GM23248 (cell line): Measurements from ENCODE around the gene LIMD2. TPM values are rescaled to one million over a fixed set of nuclear protein-coding genes. Genes with fewer than 3 reads are reported as not detected.

Experiments used
- DNase-seq: peaks from one replicate; pipeline ENCODE4 v3.0.0-alpha.2; 2015
- H2AFZ ChIP-seq: fragments of 200-600 bp; sonication (generic); 2 replicates; pipeline ENCODE4 v1.6.1; 2016; ENCODE audit warnings: antibody characterized with exemption
- H3F3A ChIP-seq: fragments of 200-600 bp; sonication (generic); 2 replicates; pipeline ENCODE4 v1.6.1; 2016; ENCODE audit warnings: mild to moderate bottlenecking, antibody characterized with exemption, mixed run types; ENCODE audit not compliant: insufficient read depth
- H3K27ac ChIP-seq: fragments of 200-600 bp; sonication (generic); 2 replicates; pipeline ENCODE4 v1.5.1; 2016; ENCODE audit warnings: mild to moderate bottlenecking
- H3K27me3 ChIP-seq: fragments of 200-600 bp; sonication (generic); replicated peaks from 2 replicates; pipeline ENCODE4 v1.6.1; 2016; ENCODE audit warnings: mild to moderate bottlenecking; ENCODE audit not compliant: insufficient read depth
- H3K36me3 ChIP-seq: fragments of 200-600 bp; sonication (generic); 2 replicates; pipeline ENCODE4 v1.6.1; 2016; ENCODE audit warnings: low read depth, mild to moderate bottlenecking
- H3K4me1 ChIP-seq: fragments of 200-600 bp; sonication (generic); 2 replicates; pipeline ENCODE4 v1.6.1; 2016; ENCODE audit warnings: mild to moderate bottlenecking; ENCODE audit not compliant: insufficient read depth
- H3K4me2 ChIP-seq: fragments of 200-600 bp; sonication (generic); one replicate; pipeline ENCODE4 v1.6.1; 2016; ENCODE audit warnings: mild to moderate bottlenecking; ENCODE audit not compliant: unreplicated experiment
- H3K4me3 ChIP-seq: fragments of 200-600 bp; sonication (generic); 2 replicates; pipeline ENCODE4 v1.5.1; 2016; ENCODE audit warnings: mild to moderate bottlenecking
- H3K79me2 ChIP-seq: fragments of 200-600 bp; sonication (generic); 2 replicates; pipeline ENCODE4 v1.6.1; 2016; ENCODE audit warnings: mild to moderate bottlenecking; ENCODE audit not compliant: insufficient read depth
- H3K9ac ChIP-seq: fragments of 200-600 bp; sonication (generic); 2 replicates; pipeline ENCODE4 v1.6.1; 2016; ENCODE audit warnings: mild to moderate bottlenecking
- H3K9me2 ChIP-seq: fragments of 200-600 bp; sonication (generic); 2 replicates; pipeline ENCODE4 v1.6.1; 2016; ENCODE audit warnings: mixed run types, mild to moderate bottlenecking, moderate library complexity; ENCODE audit not compliant: insufficient read depth
- H3K9me3 ChIP-seq: fragments of 200-600 bp; sonication (generic); one replicate; pipeline ENCODE4 v1.6.1; 2017; ENCODE audit warnings: low read depth
- H4K20me1 ChIP-seq: fragments of 200-600 bp; sonication (generic); 2 replicates; pipeline ENCODE4 v1.6.0; 2016; ENCODE audit not compliant: insufficient read depth
- EZH2 ChIP-seq: fragments of 200-600 bp; sonication (generic); IDR thresholded peaks from 2 replicates; pipeline ENCODE4 v1.6.1; 2018; ENCODE audit warnings: antibody characterized with exemption, mild to moderate bottlenecking; ENCODE audit not compliant: insufficient read depth, poor library complexity, severe bottlenecking
- EZH2phosphoT487 ChIP-seq: fragments of 200-600 bp; sonication (generic); IDR thresholded peaks from 2 replicates; pipeline ENCODE4 v1.6.1; 2018; ENCODE audit warnings: antibody characterized with exemption, moderate library complexity, mild to moderate bottlenecking, low read depth; ENCODE audit not compliant: insufficient read depth
- WGBS, 2 experiments: methylation state at CpG; one replicate each; pipeline ENCODE4 v1.1.6; 2015 to 2017; ENCODE audit warnings: low lambda C conversion rate in 2 of 2, low coverage in 1 of 2; ENCODE audit errors: missing lambda C conversion rate in 2 of 2; 5-methylcytosine and 5-hydroxymethylcytosine counted together
- in situ Hi-C: fragments of 300-500 bp; cut with MboI; formaldehyde crosslinking; loops from 2 replicates; pipeline ENCODE4 v1.15.0; 2020
- polyA plus RNA-seq: library from polyadenylated mRNA; unstranded; fragments of >200 nt; fragmentation: Nextera tagmentation; extraction: Ambion mirVana; gene quantifications from 2 replicates; pipeline ENCODE4 v1.2.1, GENCODE V29; 2016
- total RNA-seq: library from RNA; depleted of rRNA; stranded (reverse); fragments of >200 nt; shearing (Covaris generic); gene quantifications from 2 replicates; pipeline ENCODE4 v1.2.3, GENCODE V29; 2014

The LIMD2 gene
- total and polyA plus RNA-seq, 2 experiments from 2014 or later: 9.1 to 15.8 TPM

DNA sequence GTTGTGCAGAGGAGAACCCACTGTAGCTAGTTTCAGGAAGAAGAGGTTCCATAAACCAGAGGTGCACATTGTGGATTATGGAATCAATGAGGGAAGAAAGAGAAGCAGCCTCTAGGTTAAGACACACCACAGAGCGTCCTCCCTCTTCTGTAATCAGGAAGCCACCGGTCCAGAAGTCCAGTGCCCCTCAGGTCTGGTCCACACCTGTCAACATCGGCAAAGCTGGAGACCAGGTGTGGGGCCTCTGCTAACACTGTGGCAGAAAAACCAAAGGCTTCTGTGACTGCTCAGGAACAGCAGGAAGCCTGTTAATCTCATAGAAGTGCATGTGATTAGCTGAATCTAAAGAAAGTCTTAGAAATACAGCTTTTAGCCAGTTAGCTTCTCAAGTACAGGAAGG, 23.3 kb downstream of the LIMD2 start:
- Histone ChIP-seq H4K20me1 (no peaks in the 10 kb centered on the region), H3K4me3 (no peak overlapping the region), H3K9me3 (no peaks in the 10 kb centered on the region), H3K9me2 (no peaks in the 10 kb centered on the region), H3K79me2 (no peaks in the 10 kb centered on the region), H3K9ac (no peak overlapping the region), H3K27me3 (no peaks in the 10 kb centered on the region), H3K27ac (no peak overlapping the region), H3K36me3 (no peaks in the 10 kb centered on the region), H2AFZ (no peak overlapping the region), H3K4me1 (0 out of 2 replicates have a peak, but pooled peaks cover 11% of the 10 kb centered on the region), H3K4me2 (no peak overlapping the region), H3F3A (no peaks in the 10 kb centered on the region)
- no peak for DNase-seq
- TF ChIP-seq EZH2phosphoT487 (no peak), EZH2 (no peak)
- in situ Hi-C loops: no loop called here
- whole genome bisulfite sequencing, 2 experiments: 75 to 80% methylated on average over 3 of the region's 3 CpGs

DNA sequence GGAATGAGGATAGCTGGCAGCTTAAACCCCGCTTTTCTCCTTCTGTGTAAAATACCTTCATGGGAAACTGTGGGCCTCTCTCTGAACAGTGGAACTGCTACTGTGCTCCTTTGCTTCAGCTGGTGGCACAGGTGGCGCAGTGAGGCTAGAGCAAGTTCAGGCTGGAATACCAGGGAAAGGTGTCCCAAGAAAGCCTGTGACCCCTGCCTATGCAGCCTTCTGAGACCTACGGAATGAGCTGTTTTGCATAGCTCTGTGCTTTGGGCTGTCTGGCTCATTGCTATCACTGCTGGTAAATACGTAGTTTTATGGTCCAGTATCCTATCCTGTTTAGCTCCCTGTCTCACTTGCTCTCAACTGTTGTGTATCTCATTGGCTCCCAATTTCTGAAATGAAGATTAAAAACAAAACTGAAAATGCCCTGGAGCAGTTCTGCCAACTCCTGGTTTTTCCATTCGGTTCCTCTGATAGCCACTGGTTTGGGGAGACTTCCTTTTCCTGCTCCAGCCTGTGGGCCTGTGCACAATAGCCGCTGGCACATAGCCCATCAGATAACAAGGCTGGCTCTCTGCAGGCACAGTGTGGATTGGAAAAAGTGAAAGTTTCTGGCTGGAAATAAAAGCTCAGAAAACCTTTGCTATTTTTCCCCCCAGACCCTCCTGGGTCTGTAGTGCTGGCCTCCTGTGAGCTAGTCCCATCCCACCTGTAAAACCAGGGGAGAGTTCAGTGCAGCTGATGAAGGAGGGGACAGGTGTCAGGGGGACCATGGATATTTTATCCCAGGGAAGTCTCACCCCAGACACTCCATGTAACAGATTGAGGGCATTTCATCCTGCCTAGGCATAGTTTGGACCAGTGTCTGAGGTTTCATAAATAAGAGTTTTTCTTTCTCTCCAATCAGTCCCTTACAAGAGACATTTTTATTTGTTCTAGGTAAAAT, 24.0 kb downstream of the LIMD2 start:
- DNase-seq: peak; percentile 84
- H3K9me2 ChIP-seq: no peaks in the 10 kb centered on the region
- no peaks in the 10 kb centered on the region for H3K79me2 ChIP-seq
- 0 out of 2 replicates have a peak, but pooled peaks cover 11% of the 10 kb centered on the region for H3K4me1 ChIP-seq
- H3K27me3 ChIP-seq: no peaks in the 10 kb centered on the region
- 91 to 93% methylated on average over 6 of the region's 6 CpGs for WGBS, 2 experiments
- no peak overlapping the region for H2AFZ ChIP-seq
- no peak for TF ChIP-seq EZH2
- no peak for TF ChIP-seq EZH2phosphoT487
- in situ Hi-C loops: no loop called here
- H4K20me1 ChIP-seq: no peaks in the 10 kb centered on the region
- no peak overlapping the region for H3K27ac ChIP-seq
- no peaks in the 10 kb centered on the region for H3K36me3 ChIP-seq
- no peak overlapping the region for H3K9ac ChIP-seq
- H3F3A ChIP-seq: no peaks in the 10 kb centered on the region
- H3K4me3 ChIP-seq: no peak overlapping the region
- no peak overlapping the region for H3K4me2 ChIP-seq
- H3K9me3 ChIP-seq: no peaks in the 10 kb centered on the region

DNA sequence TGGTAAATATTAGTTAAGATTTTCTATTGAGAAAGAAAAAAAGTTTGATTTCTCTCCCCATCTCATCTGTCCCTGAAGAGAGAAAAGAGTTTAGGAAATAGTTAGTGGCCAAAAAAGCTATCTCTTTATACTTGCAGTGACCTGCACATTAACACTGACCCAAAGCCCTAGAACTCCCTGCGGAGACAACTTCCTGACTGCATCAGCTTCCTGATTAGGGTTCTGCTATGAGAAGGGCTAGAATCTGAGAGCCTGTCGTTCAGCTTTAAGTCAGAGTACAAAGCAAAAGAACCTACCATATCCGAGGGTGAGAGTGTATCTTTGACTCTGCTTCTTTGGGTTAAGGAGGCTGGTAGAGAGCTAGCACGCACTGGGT, 24.7 kb downstream of the LIMD2 start:
- no peak overlapping the region for H3K27ac ChIP-seq
- H3K9ac ChIP-seq: no peak overlapping the region
- H3K4me3 ChIP-seq: no peak overlapping the region
- no peaks in the 10 kb centered on the region for H3K36me3 ChIP-seq
- 76% methylated on average over 4 of the region's 4 CpGs for WGBS, 2 experiments
- TF ChIP-seq EZH2phosphoT487 (no peak), EZH2 (no peak)
- no peaks in the 10 kb centered on the region for H3F3A ChIP-seq
- no peaks in the 10 kb centered on the region for H3K9me2 ChIP-seq
- H3K27me3 ChIP-seq: no peaks in the 10 kb centered on the region
- 0 out of 2 replicates have a peak, but pooled peaks cover 11% of the 10 kb centered on the region for H3K4me1 ChIP-seq
- no peak for DNase-seq
- H3K79me2 ChIP-seq: no peaks in the 10 kb centered on the region
- in situ Hi-C loops: no loop called here
- H4K20me1 ChIP-seq: no peaks in the 10 kb centered on the region
- H3K9me3 ChIP-seq: no peaks in the 10 kb centered on the region
- no peak overlapping the region for H3K4me2 ChIP-seq
- no peak overlapping the region for H2AFZ ChIP-seq

DNA sequence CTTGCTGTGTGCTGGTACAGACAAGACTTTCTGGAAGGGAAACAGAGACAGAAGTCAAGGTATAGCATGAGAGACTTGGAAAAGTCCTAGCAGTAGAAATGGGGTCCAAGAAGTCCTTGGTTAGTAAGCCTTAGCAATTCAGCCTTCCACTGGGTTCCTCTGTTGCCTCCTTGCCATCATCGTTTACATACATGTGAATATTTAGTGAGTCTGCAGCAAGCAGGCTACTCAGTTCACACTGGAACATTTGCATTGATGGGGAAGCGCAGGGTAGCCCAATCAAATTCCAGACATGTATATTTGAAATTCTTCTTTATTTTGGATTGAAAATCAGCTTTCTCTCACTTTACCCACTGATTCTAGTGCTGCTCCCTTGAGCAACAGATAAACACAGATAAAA, 27.1 kb downstream of the LIMD2 start:
- H3K9me2 ChIP-seq: no peaks in the 10 kb centered on the region
- no peaks in the 10 kb centered on the region for H4K20me1 ChIP-seq
- H3K9me3 ChIP-seq: no peaks in the 10 kb centered on the region
- no peak overlapping the region for H3K4me3 ChIP-seq
- no peak overlapping the region for H3K9ac ChIP-seq
- no peak overlapping the region for H3K27ac ChIP-seq
- H3K79me2 ChIP-seq: no peaks in the 10 kb centered on the region
- H3K4me2 ChIP-seq: no peak overlapping the region
- in situ Hi-C loops: no loop called here
- no peak overlapping the region for H2AFZ ChIP-seq
- no peaks in the 10 kb centered on the region for H3K27me3 ChIP-seq
- TF ChIP-seq EZH2phosphoT487 (no peak), EZH2 (no peak)
- DNase-seq: no peak
- H3F3A ChIP-seq: no peaks in the 10 kb centered on the region
- 74 to 82% methylated on average over 2 of the region's 2 CpGs for WGBS, 2 experiments
- no peaks in the 10 kb centered on the region for H3K36me3 ChIP-seq
- 0 out of 2 replicates have a peak, but pooled peaks cover 11% of the 10 kb centered on the region for H3K4me1 ChIP-seq
